Esophagus muscularis mucosa (tissue), 4 donors: ENCODE results near the gene CDH26. TPM values are rescaled to one million over a fixed set of nuclear protein-coding genes. Genes with fewer than 3 reads are reported as not detected.

Experiments used
- DNase-seq: peaks from one replicate; pipeline ENCODE4 v3.0.0-alpha.2; 2017; ENCODE audit errors: extremely low spot score
- H3K27ac ChIP-seq, 4 donors: fragments of 200-600 bp; sonication (generic); replicated peaks in 1 of 4; 1 replicate in 3 of 4; 2 replicates in 1 of 4; pipeline ENCODE4 v1.5.1; 2016 to 2019; ENCODE audit warnings: mild to moderate bottlenecking in 1 of 4
- H3K27me3 ChIP-seq, 4 donors: fragments of 200-600 bp; sonication (generic); one replicate each; pipeline versions ENCODE4 v1.5.1 to v1.6.0; 2016 to 2019
- H3K36me3 ChIP-seq, 4 donors: fragments of 200-600 bp; sonication (generic); one replicate each; pipeline ENCODE4 v1.5.1; 2016 to 2019
- H3K4me1 ChIP-seq, 4 donors: fragments of 200-600 bp; sonication (generic); one replicate each; pipeline ENCODE4 v1.5.1; 2016 to 2019
- H3K4me3 ChIP-seq, 4 donors: fragments of 200-600 bp; sonication (generic); 1 replicate in 2 of 4; 2 replicates in 2 of 4; pipeline ENCODE4 v1.5.1; 2016 to 2019; ENCODE audit warnings: mild to moderate bottlenecking in 4 of 4, moderate library complexity in 1 of 4
- H3K9me3 ChIP-seq, 4 donors: fragments of 200-600 bp; sonication (generic); 1 replicate in 3 of 4; 2 replicates in 1 of 4; pipeline ENCODE4 v1.5.1; 2016 to 2019
- CTCF ChIP-seq, 3 experiments: fragments of 200-600 bp in 2 of 3; fragments of 450-650 bp in 1 of 3; sonication (generic) in 2 of 3; IDR thresholded peaks; one replicate each; pipeline ENCODE4 v1.5.1; 2017 to 2019; ENCODE audit warnings: antibody characterized with exemption in 3 of 3, mild to moderate bottlenecking in 2 of 3, moderate library complexity in 1 of 3
- EP300 ChIP-seq: sonication (generic); formaldehyde crosslinking; IDR thresholded peaks from one replicate; pipeline ENCODE4 v1.6.1; 2017; ENCODE audit warnings: antibody characterized with exemption
- POLR2A ChIP-seq: fragments of 450-650 bp; IDR thresholded peaks from one replicate; pipeline ENCODE4 v1.6.1; 2017; ENCODE audit warnings: antibody characterized with exemption, moderate library complexity, mild to moderate bottlenecking, low read depth
- POLR2AphosphoS5 ChIP-seq, 2 donors: sonication (generic); formaldehyde crosslinking; IDR thresholded peaks; one replicate each; pipeline ENCODE4 v1.6.1; 2017; ENCODE audit warnings: antibody characterized with exemption in 2 of 2
- WGBS: methylation state at CpG from one replicate; pipeline ENCODE4 v1.1.5; 2018; 5-methylcytosine and 5-hydroxymethylcytosine counted together
- intact Hi-C: fragments of 100-400 bp; cut with DNase I; formaldehyde crosslinking; loops from one replicate; pipeline ENCODE4 v1.15.1; 2023
- total RNA-seq, 4 donors: library from RNA; depleted of rRNA; stranded (reverse); fragments of >200 nt; gene quantifications; one replicate each; pipeline versions ENCODE4 v1.1.0 to v1.2.1, GENCODE V29; 2016

The CDH26 gene
- total RNA-seq, 4 donors from 2014 or later, result 0.39 to 1.3 (median 0.82) TPM

- Histone ChIP-seq H3K4me1 (peaks cover 17 to 27% (median 21%) of the 10 kb centered on the region in 4 donors), H3K27ac (no peak overlapping the region), H3K27me3 (peaks cover 0 to 47% (median 0%) of the 10 kb centered on the region in 4 donors), H3K4me3 (no peak overlapping the region), H3K9me3 (no peaks in the 10 kb centered on the region), H3K36me3 (no peaks in the 10 kb centered on the region)
- intact Hi-C loops, result no loop called here
- DNase-seq, result no peak
- WGBS, result 18% methylated on average over 11 of the region's 11 CpGs
- TF ChIP-seq CTCF (IDR thresholded peaks at IDR 0.05) (peak; percentile 71 to 90 (median 73)), POLR2AphosphoS5 (IDR thresholded peaks at IDR 0.05) (no peak), POLR2A (no peak), EP300 (no peak)
These were observed 99.1 kb downstream of the CDH26 start for GRCh38 chr20:60057123-60057865.

GRCh38 chr20:60057866-60058807, 99.9 kb downstream of the CDH26 start:
- Histone ChIP-seq H3K4me3 (no peak overlapping the region), H3K4me1 (peaks cover 23 to 35% (median 26%) of the 10 kb centered on the region in 4 donors), H3K9me3 (no peaks in the 10 kb centered on the region), H3K27me3 (peaks cover 0 to 39% (median 0%) of the 10 kb centered on the region in 4 donors), H3K27ac (peak overlapping the region in 1 of 4 donors; percentile 33), H3K36me3 (no peaks in the 10 kb centered on the region)
- TF ChIP-seq CTCF (IDR thresholded peaks at IDR 0.05) (no peak), POLR2A (no peak), POLR2AphosphoS5 (IDR thresholded peaks at IDR 0.05) (no peak), EP300 (no peak)
- 63% methylated on average over 20 of the region's 20 CpGs for WGBS
- no peak for DNase-seq
- intact Hi-C loops, result no loop called here

- no peak for DNase-seq
- WGBS, result 50% methylated on average over 9 of the region's 9 CpGs
- Histone ChIP-seq H3K4me3 (no peak overlapping the region), H3K36me3 (no peaks in the 10 kb centered on the region), H3K4me1 (peaks cover 23 to 41% (median 30%) of the 10 kb centered on the region in 4 donors), H3K27me3 (peaks cover 0 to 31% (median 0%) of the 10 kb centered on the region in 4 donors), H3K27ac (peak overlapping the region in 1 of 4 donors; percentile 23), H3K9me3 (no peaks in the 10 kb centered on the region)
- TF ChIP-seq EP300 (no peak), POLR2A (no peak), CTCF (IDR thresholded peaks at IDR 0.05) (no peak), POLR2AphosphoS5 (IDR thresholded peaks at IDR 0.05) (no peak)
- intact Hi-C loops, result no loop called here
These were observed 100.7 kb downstream of the CDH26 start for GRCh38 chr20:60058879-60059278.

GRCh38 chr20:60060006-60060557, 101.9 kb downstream of the CDH26 start:
- DNase-seq, result no peak
- WGBS, result 89% methylated on average over 10 of the region's 13 CpGs
- Histone ChIP-seq H3K4me3 (no peak overlapping the region), H3K4me1 (peaks cover 23 to 41% (median 30%) of the 10 kb centered on the region in 4 donors), H3K9me3 (no peaks in the 10 kb centered on the region), H3K27ac (no peak overlapping the region), H3K27me3 (peaks cover 0 to 22% (median 0%) of the 10 kb centered on the region in 4 donors), H3K36me3 (no peaks in the 10 kb centered on the region)
- TF ChIP-seq POLR2A, result no peak
- TF ChIP-seq POLR2AphosphoS5 (IDR thresholded peaks at IDR 0.05), result no peak
- no peak for TF ChIP-seq EP300
- no peak for TF ChIP-seq CTCF (IDR thresholded peaks at IDR 0.05)
- intact Hi-C loops, result no loop called here
